Body of pancreas (tissue), 4 donors: ENCODE data around the gene ID4. TPM values are rescaled to one million over a fixed set of nuclear protein-coding genes. Genes with fewer than 3 reads are reported as not detected.

ENCODE experiments used
- ATAC-seq: fragments of 150-250 bp; one replicate; pipeline ENCODE4 v1.9.1; 2016
- DNase-seq, 4 donors: peaks; one replicate each; pipeline ENCODE4 v3.0.0-alpha.2; 2019
- H3K27ac ChIP-seq, 4 donors: fragments of 200-600 bp; sonication (generic); 1 replicate in 3 of 4; 2 replicates in 1 of 4; pipeline versions ENCODE4 v1.5.1 to v1.6.1; 2016 to 2019; ENCODE audit warnings: mild to moderate bottlenecking in 1 of 4, mixed read lengths in 1 of 4, moderate library complexity in 1 of 4
- H3K27me3 ChIP-seq, 2 donors: fragments of 200-600 bp; sonication (generic); one replicate each; pipeline ENCODE4 v1.6.0; 2016; ENCODE audit warnings: mild to moderate bottlenecking in 1 of 2
- H3K36me3 ChIP-seq, 2 donors: fragments of 200-600 bp; sonication (generic); replicated peaks in 1 of 2; 2 replicates each; pipeline ENCODE4 v1.5.1; 2016; ENCODE audit warnings: low read depth in 2 of 2; ENCODE audit not compliant: insufficient read depth in 1 of 2
- H3K4me1 ChIP-seq: fragments of 200-600 bp; sonication (generic); one replicate; pipeline ENCODE4 v1.6.0; 2016
- H3K4me3 ChIP-seq, 2 donors: fragments of 200-600 bp; sonication (generic); 1 replicate in 1 of 2; 2 replicates in 1 of 2; pipeline ENCODE4 v1.5.1; 2016 to 2019
- H3K9me3 ChIP-seq, 3 donors: fragments of 200-600 bp; sonication (generic); 1 replicate in 2 of 3; 2 replicates in 1 of 3; pipeline ENCODE4 v1.5.1; 2016
- CTCF ChIP-seq, 7 experiments: fragments of 450-650 bp in 4 of 7; fragments of 200-600 bp in 3 of 7; sonication (generic) in 3 of 7; IDR thresholded peaks; one replicate each; pipeline ENCODE4 v1.5.1; 2016 to 2019; ENCODE audit warnings: antibody characterized with exemption in 7 of 7
- POLR2A ChIP-seq, 3 donors: fragments of 450-650 bp; IDR thresholded peaks; one replicate each; pipeline ENCODE4 v1.6.1; 2016; ENCODE audit warnings: antibody characterized with exemption in 3 of 3, mild to moderate bottlenecking in 2 of 3
- WGBS, 2 donors: methylation state at CpG; one replicate each; pipeline ENCODE4 v1.1.5; 2017; 5-methylcytosine and 5-hydroxymethylcytosine counted together
- intact Hi-C: fragments of 100-400 bp; cut with DNase I; formaldehyde crosslinking; loops from one replicate; pipeline ENCODE4 v1.15.1; 2023
- total RNA-seq, 2 donors: library from RNA; depleted of rRNA; stranded (reverse); fragments of >200 nt; gene quantifications; one replicate each; pipeline ENCODE4 v1.1.0, GENCODE V29; 2016

ID4 gene
- total RNA-seq, 2 donors from 2014 or later: 53.7 to 72.5 TPM

DNA sequence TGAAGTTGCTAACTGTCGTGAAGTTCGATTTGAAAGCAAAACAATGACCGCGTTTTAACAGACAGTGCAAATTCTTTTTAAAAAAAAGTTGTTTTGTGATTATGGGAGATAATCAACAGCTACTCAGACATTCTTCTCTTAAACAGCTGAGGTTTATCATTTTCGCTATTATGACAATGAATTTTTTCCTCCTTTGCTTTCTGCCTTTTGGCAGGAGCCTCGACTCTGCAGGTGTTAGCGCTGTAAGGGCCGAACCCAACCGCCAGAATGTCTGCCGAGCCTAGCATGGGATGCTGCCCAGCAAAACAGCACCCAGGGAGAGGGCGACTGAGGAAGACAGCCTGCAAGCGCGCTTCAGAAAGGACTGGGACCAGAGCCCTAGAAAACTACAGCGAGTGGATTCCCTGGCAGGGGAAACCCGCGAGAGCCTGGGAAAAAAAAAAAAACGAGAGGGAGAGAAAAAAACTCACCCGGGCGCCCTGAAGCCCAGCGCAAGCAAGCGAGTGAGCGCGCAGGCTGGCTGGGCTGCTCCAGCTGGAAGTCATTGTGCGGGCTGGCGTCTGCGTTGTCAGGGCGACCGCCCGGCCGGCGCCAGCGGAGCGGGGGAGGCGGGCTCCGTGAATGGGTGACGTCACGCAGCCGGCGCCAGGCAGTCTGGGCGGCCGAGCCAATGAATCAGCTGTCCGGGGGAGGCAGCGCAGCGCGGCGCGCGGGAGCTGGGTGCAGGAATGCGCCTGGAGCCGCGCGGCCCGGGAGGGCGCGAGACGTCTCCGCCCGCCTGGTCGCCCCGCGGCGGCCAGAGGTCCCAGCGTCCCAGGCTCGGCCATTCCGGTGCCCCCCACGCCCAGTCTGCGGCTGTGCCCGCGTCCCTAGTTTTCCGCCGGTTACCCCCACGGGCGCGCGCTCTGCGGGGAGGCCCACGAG is 32.7 kb upstream of the ID4 start:
- ATAC-seq (peak; percentile 99), DNase-seq (peak; percentile 96 to 97 (median 97))
- WGBS, 2 donors: 0% methylated on average over 44 to 63 of the region's 77 CpGs
- Histone ChIP-seq H3K4me1 (peaks cover 15% of the 10 kb centered on the region), H3K4me3 (peak overlapping the region in 1 of 2 donors; percentile 1), H3K27me3 (no peaks in the 10 kb centered on the region), H3K27ac (peak overlapping the region; percentile 74 to 93 (median 86)), H3K9me3 (no peaks in the 10 kb centered on the region), H3K36me3 (no peaks in the 10 kb centered on the region)
- TF ChIP-seq POLR2A (IDR thresholded peaks at IDR 0.05) (peak; percentile 86 to 93 (median 86)), CTCF (IDR thresholded peaks at IDR 0.05) (peak in 1 of 7 experiments; percentile 31)
- intact Hi-C loops: no loop called here

- peak overlapping the region; percentile 74 to 93 (median 86) for H3K27ac ChIP-seq
These were observed 32.1 kb upstream of the ID4 start for GRCh38 chr6:19805129-19805481.

DNA sequence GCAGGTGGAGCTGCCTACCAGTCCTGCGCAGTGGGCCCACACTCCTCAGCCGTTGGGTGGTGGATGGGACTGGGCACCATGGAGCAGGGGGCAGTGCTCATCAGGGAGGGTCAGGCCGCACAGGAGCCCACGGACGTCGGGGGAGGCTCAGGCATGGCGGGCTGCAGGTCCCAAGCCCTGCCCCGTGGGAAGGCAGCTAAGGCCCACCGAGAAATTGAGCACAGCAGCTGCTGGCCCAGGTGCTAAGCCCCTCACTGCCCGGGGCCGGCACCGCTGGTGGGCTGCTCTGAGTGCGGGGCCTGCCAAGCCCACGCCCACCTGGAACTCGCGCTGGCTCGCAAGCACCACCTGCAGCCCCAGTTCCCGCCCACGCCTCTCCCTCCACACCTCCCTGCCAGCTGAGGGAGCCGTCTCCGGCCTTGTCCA is 30.2 kb upstream of the ID4 start:
- DNase-seq: peak in 1 of 4 donors; percentile 11
- intact Hi-C loops: no loop called here
- Histone ChIP-seq H3K27me3 (no peaks in the 10 kb centered on the region), H3K36me3 (no peaks in the 10 kb centered on the region), H3K27ac (no peak overlapping the region), H3K9me3 (no peaks in the 10 kb centered on the region), H3K4me1 (peaks cover 15% of the 10 kb centered on the region), H3K4me3 (no peak overlapping the region)
- 84 to 97% methylated on average over 11 to 20 of the region's 21 CpGs for WGBS, 2 donors
- ATAC-seq: no peak
- no peak for TF ChIP-seq CTCF (IDR thresholded peaks at IDR 0.05)
- TF ChIP-seq POLR2A (IDR thresholded peaks at IDR 0.05): no peak

More at GRCh38 chr6:19805129-19805481, 32.1 kb upstream of the ID4 start:
- 10 to 23% methylated on average over 6 of the region's 6 CpGs for WGBS, 2 donors
- no peaks in the 10 kb centered on the region for H3K27me3 ChIP-seq
- no peaks in the 10 kb centered on the region for H3K36me3 ChIP-seq
- intact Hi-C loops: no loop called here
- DNase-seq (no peak), ATAC-seq (peak; percentile 10)
- H3K9me3 ChIP-seq: no peaks in the 10 kb centered on the region
- H3K4me1 ChIP-seq: peaks cover 15% of the 10 kb centered on the region
- TF ChIP-seq POLR2A (IDR thresholded peaks at IDR 0.05) (no peak), CTCF (IDR thresholded peaks at IDR 0.05) (no peak)
- no peak overlapping the region for H3K4me3 ChIP-seq

GRCh38 chr6:19811397-19812079 is 25.6 kb upstream of the ID4 start:
- 28 to 32% methylated on average over 11 of the region's 11 CpGs for WGBS, 2 donors
- Histone ChIP-seq H3K4me3 (no peak overlapping the region), H3K4me1 (no peaks in the 10 kb centered on the region), H3K27ac (peak overlapping the region in 2 of 4 donors; percentile 28 to 56), H3K9me3 (no peaks in the 10 kb centered on the region), H3K36me3 (no peaks in the 10 kb centered on the region), H3K27me3 (no peaks in the 10 kb centered on the region)
- TF ChIP-seq CTCF (IDR thresholded peaks at IDR 0.05) (no peak), POLR2A (IDR thresholded peaks at IDR 0.05) (no peak)
- intact Hi-C loops: no loop called here
- peak; percentile 47 for ATAC-seq
- no peak for DNase-seq
